H7 (cell line): ENCODE measurements around the gene TGFBR2. TPM values are rescaled to one million over a fixed set of nuclear protein-coding genes. Genes with fewer than 3 reads are reported as not detected.

Experiments
- DNase-seq: peaks from one replicate; pipeline ENCODE4 v3.0.0; 2012
- H3K27me3 ChIP-seq: 2 replicates; pipeline ENCODE4 v1.6.0; 2011; ENCODE audit warnings: mild to moderate bottlenecking, low read length; ENCODE audit not compliant: control insufficient read depth, insufficient read depth
- H3K36me3 ChIP-seq: replicated peaks from 2 replicates; pipeline ENCODE4 v1.5.1; 2011; ENCODE audit warnings: low read length; ENCODE audit not compliant: control insufficient read depth, insufficient read depth
- H3K4me3 ChIP-seq: 2 replicates; pipeline ENCODE4 v1.5.1; 2011; ENCODE audit warnings: low read depth, mild to moderate bottlenecking, control low read depth, low read length, moderate library complexity; ENCODE audit not compliant: insufficient read depth
- total RNA-seq: library from RNA; depleted of rRNA; stranded (reverse); fragments of >200 nt; shearing (Covaris generic); gene quantifications from 2 replicates; pipeline ENCODE4 v1.2.3, GENCODE V29; 2014

TGFBR2 gene
- total RNA-seq, 1 experiment from 2014 or later, result 4.3 TPM

GRCh38 chr3:30610702-30611368 lies 4.4 kb downstream of the TGFBR2 start:
- H3K27me3 ChIP-seq, result no peaks in the 10 kb centered on the region
- H3K36me3 ChIP-seq, result no peaks in the 10 kb centered on the region
- no peak overlapping the region for H3K4me3 ChIP-seq
- DNase-seq, result no peak

- no peaks in the 10 kb centered on the region for H3K36me3 ChIP-seq
- H3K4me3 ChIP-seq, result no peak overlapping the region
- no peak for DNase-seq
- H3K27me3 ChIP-seq, result no peaks in the 10 kb centered on the region
These were observed 5.4 kb downstream of the TGFBR2 start for GRCh38 chr3:30611613-30612436.

DNA sequence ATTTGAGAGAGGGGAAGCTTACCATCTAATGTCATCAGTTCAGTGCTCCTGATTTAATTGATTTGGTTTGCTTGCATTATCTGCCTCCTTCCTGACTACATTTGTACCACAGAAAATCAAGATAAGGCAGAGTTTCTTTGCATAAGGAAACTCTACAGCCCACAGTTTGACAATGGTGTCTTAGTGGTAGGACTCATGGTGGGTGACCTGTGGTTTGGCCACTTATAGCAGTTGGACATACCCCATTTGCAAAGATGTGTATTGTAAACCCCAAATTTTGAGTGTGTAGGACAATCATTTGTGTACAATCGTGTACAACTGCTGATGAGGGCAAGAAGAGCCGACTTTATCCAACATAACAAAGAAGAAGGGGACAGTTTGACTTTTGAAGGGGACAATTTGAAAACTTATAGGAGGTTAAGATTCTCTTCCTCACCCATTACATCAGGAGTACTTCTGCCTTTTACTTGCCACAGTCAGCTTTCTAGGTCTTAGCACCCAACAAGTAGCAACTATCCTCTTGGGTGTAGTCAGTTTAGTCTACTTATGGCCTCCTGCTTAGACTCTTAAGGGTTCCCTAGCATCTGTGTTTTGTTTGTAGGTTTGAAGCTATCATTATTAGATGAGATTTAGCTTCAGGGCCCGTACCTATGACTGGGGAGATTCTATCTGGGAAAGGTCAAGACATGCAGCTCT lies 6.2 kb downstream of the TGFBR2 start:
- H3K4me3 ChIP-seq, result no peak overlapping the region
- no peaks in the 10 kb centered on the region for H3K27me3 ChIP-seq
- no peaks in the 10 kb centered on the region for H3K36me3 ChIP-seq
- DNase-seq, result no peak

GRCh38 chr3:30613133-30613825 lies 6.9 kb downstream of the TGFBR2 start:
- DNase-seq, result no peak
- Histone ChIP-seq H3K36me3 (no peaks in the 10 kb centered on the region), H3K4me3 (no peak overlapping the region), H3K27me3 (no peaks in the 10 kb centered on the region)

DNA sequence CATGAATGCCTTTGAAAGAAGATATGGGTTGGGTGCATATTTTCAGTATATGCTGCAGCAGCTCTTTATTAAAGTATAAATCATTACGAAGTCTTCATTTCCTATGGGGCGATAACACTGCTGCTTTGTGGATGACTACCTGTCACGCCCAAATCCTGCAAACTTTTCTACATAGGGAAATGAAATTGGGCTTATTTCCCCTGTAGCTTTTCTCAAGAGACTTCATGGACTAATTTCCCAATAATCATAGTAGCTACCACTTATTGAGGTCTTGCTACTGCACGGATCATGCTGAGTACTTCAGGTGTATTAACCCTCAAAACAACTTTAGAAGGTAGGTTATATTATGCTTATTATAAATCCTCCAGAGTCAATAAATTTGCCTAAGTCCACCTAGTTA lies 8.0 kb downstream of the TGFBR2 start:
- DNase-seq, result no peak
- H3K27me3 ChIP-seq, result no peaks in the 10 kb centered on the region
- peaks cover under 1% of the 10 kb centered on the region; the same call in 1 of the 2 replicates for H3K36me3 ChIP-seq
- H3K4me3 ChIP-seq, result no peak overlapping the region

GRCh38 chr3:30614943-30615342 lies 8.5 kb downstream of the TGFBR2 start:
- no peaks in the 10 kb centered on the region for H3K27me3 ChIP-seq
- no peak overlapping the region for H3K4me3 ChIP-seq
- H3K36me3 ChIP-seq, result peaks cover 1% of the 10 kb centered on the region; the same call in 1 of the 2 replicates
- DNase-seq, result no peak

- Histone ChIP-seq H3K36me3 (peaks cover 1% of the 10 kb centered on the region; the same call in 1 of the 2 replicates), H3K4me3 (no peak overlapping the region), H3K27me3 (no peaks in the 10 kb centered on the region)
- DNase-seq, result no peak
These were observed 9.4 kb downstream of the TGFBR2 start for GRCh38 chr3:30615615-30616346.

DNA sequence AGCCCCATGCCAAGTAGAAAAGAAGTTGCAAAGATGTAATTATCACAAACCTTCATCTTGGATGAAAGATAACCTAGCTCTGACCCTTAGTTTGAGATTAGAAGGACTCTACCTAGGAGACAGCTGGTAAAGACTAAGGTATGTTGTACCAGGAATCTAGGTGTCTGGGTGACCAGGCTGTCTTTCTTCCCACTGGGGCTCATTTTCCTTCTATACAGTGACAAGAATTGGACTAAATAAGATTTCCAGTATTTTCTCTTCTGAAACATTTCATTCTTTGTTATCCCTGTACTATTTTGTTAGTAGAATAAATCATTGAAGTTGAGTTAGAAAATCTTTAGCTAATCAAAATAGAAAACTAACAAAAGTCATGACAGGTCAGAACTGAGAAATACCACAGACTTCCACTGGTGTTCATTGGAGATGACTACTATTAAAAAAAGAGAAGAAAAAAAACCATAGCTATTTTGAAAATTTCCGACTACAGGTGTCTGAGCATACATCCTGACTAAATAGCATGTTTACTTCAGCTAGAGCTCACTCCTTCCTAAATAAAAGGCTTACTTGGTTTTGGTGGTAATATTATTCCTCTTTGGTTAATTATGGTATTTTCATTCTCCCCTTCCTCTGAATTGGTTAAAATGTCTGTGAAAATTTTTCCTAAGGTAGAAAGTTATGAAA lies 10.1 kb downstream of the TGFBR2 start:
- no peak for DNase-seq
- H3K4me3 ChIP-seq, result no peak overlapping the region
- H3K27me3 ChIP-seq, result no peaks in the 10 kb centered on the region
- H3K36me3 ChIP-seq, result peaks cover 1% of the 10 kb centered on the region; the same call in 1 of the 2 replicates

DNA sequence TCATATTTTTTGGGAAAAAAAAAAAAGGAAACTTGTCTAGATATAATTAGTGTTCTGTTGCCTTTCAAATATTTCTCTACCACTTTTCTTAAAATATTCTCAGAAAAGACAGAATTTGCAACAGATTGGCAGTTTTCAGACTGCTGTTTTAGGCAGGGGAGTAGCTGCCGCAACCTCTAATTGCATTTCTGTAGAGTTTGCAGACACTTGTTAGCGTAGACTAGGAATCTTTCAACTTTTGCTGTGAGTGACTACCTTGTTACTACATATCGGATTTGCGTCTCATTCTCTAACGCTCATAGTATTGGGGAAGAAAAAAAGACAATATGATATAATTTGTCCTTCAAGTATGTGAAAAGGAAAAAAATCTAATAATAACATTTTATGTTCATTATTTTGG lies 10.7 kb downstream of the TGFBR2 start:
- no peaks in the 10 kb centered on the region for H3K27me3 ChIP-seq

GRCh38 chr3:30617653-30618052 lies 11.3 kb downstream of the TGFBR2 start:
- H3K4me3 ChIP-seq, result no peak overlapping the region
- DNase-seq, result no peak
- H3K36me3 ChIP-seq, result peaks cover 1% of the 10 kb centered on the region; the same call in 1 of the 2 replicates
- H3K27me3 ChIP-seq, result no peaks in the 10 kb centered on the region

More for the DNA sequence above, 10.7 kb downstream of the TGFBR2 start:
- no peak for DNase-seq
- Histone ChIP-seq H3K4me3 (no peak overlapping the region), H3K36me3 (peaks cover 1% of the 10 kb centered on the region; the same call in 1 of the 2 replicates)

GRCh38 chr3:30618526-30618925 lies 12.1 kb downstream of the TGFBR2 start:
- Histone ChIP-seq H3K27me3 (no peaks in the 10 kb centered on the region), H3K4me3 (no peak overlapping the region), H3K36me3 (peaks cover 1% of the 10 kb centered on the region; the same call in 1 of the 2 replicates)
- DNase-seq, result no peak

DNA sequence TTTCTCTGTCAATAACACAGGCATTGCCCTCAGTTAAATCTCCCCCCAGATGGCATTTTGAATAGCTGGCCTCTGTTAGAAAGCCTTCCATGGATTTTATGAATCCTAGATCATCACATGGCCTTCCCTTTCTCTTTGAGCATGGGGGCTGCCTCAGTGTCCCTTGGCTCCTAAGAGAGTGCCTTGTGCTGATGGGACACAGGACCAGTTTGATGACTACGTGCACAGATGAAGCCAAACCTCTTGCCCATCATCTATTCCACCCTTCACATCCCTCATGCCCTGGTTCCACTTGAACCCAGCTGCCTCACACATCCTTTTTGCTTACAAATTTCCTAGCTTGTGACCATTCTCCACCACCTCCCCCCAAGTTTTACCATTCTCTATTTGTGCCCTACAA lies 12.9 kb downstream of the TGFBR2 start:
- Histone ChIP-seq H3K4me3 (no peak overlapping the region), H3K36me3 (peaks cover 1% of the 10 kb centered on the region; the same call in 1 of the 2 replicates), H3K27me3 (no peaks in the 10 kb centered on the region)
- no peak for DNase-seq
